ENCODE data around the gene HOXB3. TPM values are rescaled to one million over a fixed set of nuclear protein-coding genes. Genes with fewer than 3 reads are reported as not detected.

Gene HOXB3
- total RNA-seq, 1 donor from 2014 or later: 93.7 TPM

- H3K27me3 Mint-ChIP-seq: peaks cover 90% of the 10 kb centered on the region
- TF ChIP-seq CTCF (conservative IDR thresholded peaks at IDR 0.05): no peak
- peaks cover 24% of the 10 kb centered on the region for H3K4me1 Mint-ChIP-seq (ENCODE audit: unreplicated experiment)
- no peaks in the 10 kb centered on the region for H3K9me3 Mint-ChIP-seq
- H3K27ac Mint-ChIP-seq: peak within 1 kb of the TSS; percentile 92
- DNase-seq (ENCODE audit: extremely low spot score, unreplicated experiment): no peak
- H3K4me3 Mint-ChIP-seq: peak within 1 kb of the TSS; percentile 92
- H3K36me3 Mint-ChIP-seq: peaks cover 10% of the 10 kb centered on the region
These were observed 20.5 kb upstream of the HOXB3 start, which contains the start of gene HOXB7 for GRCh38 chr17:48610282-48611211. HOXB7 (minus strand) TSS chr17:48611017; CDS start chr17:48610918, 99 bp downstream.

GRCh38 chr17:48609759-48610281 lies 19.8 kb upstream of the HOXB3 start:
- H3K27ac Mint-ChIP-seq: peak overlapping the region; percentile 92
- peaks cover 17% of the 10 kb centered on the region for H3K4me1 Mint-ChIP-seq (ENCODE audit: unreplicated experiment)

GRCh38 chr17:48609033-48609432 lies 19.0 kb upstream of the HOXB3 start:
- DNase-seq (ENCODE audit: extremely low spot score, unreplicated experiment): no peak
- H3K36me3 Mint-ChIP-seq: peaks cover 15% of the 10 kb centered on the region
- no peaks in the 10 kb centered on the region for H3K9me3 Mint-ChIP-seq
- H3K4me3 Mint-ChIP-seq: peak overlapping the region; percentile 92
- peak overlapping the region; percentile 92 for H3K27ac Mint-ChIP-seq
- no peak for TF ChIP-seq CTCF (conservative IDR thresholded peaks at IDR 0.05)
- H3K4me1 Mint-ChIP-seq (ENCODE audit: unreplicated experiment): peaks cover 16% of the 10 kb centered on the region
- peaks cover 90% of the 10 kb centered on the region for H3K27me3 Mint-ChIP-seq

More at GRCh38 chr17:48609759-48610281, 19.8 kb upstream of the HOXB3 start:
- Mint-ChIP-seq H3K9me3 (no peaks in the 10 kb centered on the region), H3K27me3 (peaks cover 90% of the 10 kb centered on the region), H3K36me3 (peaks cover 13% of the 10 kb centered on the region), H3K4me3 (peak overlapping the region; percentile 92)
- TF ChIP-seq CTCF (conservative IDR thresholded peaks at IDR 0.05): no peak
- DNase-seq (ENCODE audit: extremely low spot score, unreplicated experiment): no peak

- Mint-ChIP-seq H3K27ac (peak overlapping the region; percentile 92), H3K27me3 (peaks cover 90% of the 10 kb centered on the region), H3K4me3 (peak overlapping the region; percentile 92), H3K36me3 (peaks cover 17% of the 10 kb centered on the region), H3K4me1 (ENCODE audit: unreplicated experiment) (peaks cover 16% of the 10 kb centered on the region), H3K9me3 (no peaks in the 10 kb centered on the region)
- no peak for DNase-seq (ENCODE audit: extremely low spot score, unreplicated experiment)
- TF ChIP-seq CTCF (conservative IDR thresholded peaks at IDR 0.05): no peak
These were observed 18.4 kb upstream of the HOXB3 start for GRCh38 chr17:48608494-48608834.

- peaks cover 11% of the 10 kb centered on the region for H3K4me1 Mint-ChIP-seq (ENCODE audit: unreplicated experiment)
- no peak for DNase-seq (ENCODE audit: extremely low spot score, unreplicated experiment)
- H3K9me3 Mint-ChIP-seq: no peaks in the 10 kb centered on the region
- peak overlapping the region; percentile 21 for H3K4me3 Mint-ChIP-seq
- peaks cover 92% of the 10 kb centered on the region for H3K27me3 Mint-ChIP-seq
- TF ChIP-seq CTCF (conservative IDR thresholded peaks at IDR 0.05): no peak
- H3K36me3 Mint-ChIP-seq: peaks cover 18% of the 10 kb centered on the region
- no peak overlapping the region for H3K27ac Mint-ChIP-seq
These were observed 17.0 kb upstream of the HOXB3 start for GRCh38 chr17:48606892-48607614.

Measured in type B pancreatic cell (in vitro differentiated cells).